Measurements from ENCODE around the gene ARG2.

- TF ChIP-seq ZBTB2 (IDR thresholded peaks at IDR 0.05) (no peak), TCF15 (CRISPR knock-in tag; IDR thresholded peaks at IDR 0.05) (no peak), GABPA (tag; conservative IDR thresholded peaks at IDR 0.05; ENCODE audit: low read depth) (no peak), GTF2F1 (IDR thresholded peaks at IDR 0.05; ENCODE audit: low read depth, low read length) (no peak), JUN (IDR thresholded peaks at IDR 0.05; ENCODE audit: borderline replicate concordance, low read depth, low read length) (no peak), JUN (CRISPR knock-in tag; IDR thresholded peaks at IDR 0.05; ENCODE audit: borderline replicate concordance) (no peak), POLR2AphosphoS2 (IDR thresholded peaks at IDR 0.05; ENCODE audit: low read length) (no peak), CTCF (IDR thresholded peaks at IDR 0.05 in 2 of 3, conservative IDR thresholded peaks at IDR 0.05 in 1 of 3; ENCODE audit: insufficient read depth in 2 of 3, low read depth in 1 of 3, low read length in 3 of 3) (no peak)
Observed at GRCh38 chr14:67579636-67580035, 40.1 kb upstream of the ARG2 start.
